Mesenchymal stem cell (in vitro differentiated cells and primary cell): ENCODE results near the gene SFMBT2.

Source experiments
- DNase-seq: peaks from one replicate; pipeline ENCODE4 v3.0.0-alpha.2; 2013
- H2AFZ ChIP-seq: one replicate; pipeline ENCODE4 v1.6.1; 2013; ENCODE audit warnings: low read depth, mild to moderate bottlenecking, control low read depth, inconsistent platforms, low read length, moderate library complexity
- H2AK5ac ChIP-seq: 2 replicates; pipeline ENCODE4 v1.6.1; 2013; ENCODE audit warnings: low read length, moderate library complexity, mild to moderate bottlenecking, inconsistent platforms; ENCODE audit not compliant: severe bottlenecking
- H2BK120ac ChIP-seq: one replicate; pipeline ENCODE4 v1.6.1; 2013; ENCODE audit warnings: low read depth, mild to moderate bottlenecking, inconsistent platforms, low read length, moderate library complexity
- H2BK12ac ChIP-seq, 2 experiments: one replicate each; pipeline ENCODE4 v1.6.1; 2013; ENCODE audit warnings: inconsistent platforms in 2 of 2, low read length in 2 of 2, mild to moderate bottlenecking in 2 of 2, moderate library complexity in 2 of 2, control low read depth in 1 of 2
- H2BK15ac ChIP-seq: one replicate; pipeline ENCODE4 v1.6.1; 2013; ENCODE audit warnings: mild to moderate bottlenecking, low read depth, inconsistent platforms; ENCODE audit not compliant: poor library complexity, severe bottlenecking
- H2BK5ac ChIP-seq: 2 replicates; pipeline ENCODE4 v1.6.1; 2013; ENCODE audit warnings: low read depth, mild to moderate bottlenecking, low read length, control low read depth, inconsistent platforms; ENCODE audit not compliant: poor library complexity, severe bottlenecking
- H3K14ac ChIP-seq, 2 experiments: one replicate each; pipeline ENCODE4 v1.6.1; 2013; ENCODE audit warnings: inconsistent platforms in 2 of 2, low read length in 2 of 2, control low read depth in 1 of 2, mild to moderate bottlenecking in 1 of 2, moderate library complexity in 1 of 2
- H3K18ac ChIP-seq, 2 experiments: one replicate each; pipeline ENCODE4 v1.6.1; 2013; ENCODE audit warnings: inconsistent platforms in 2 of 2, low read length in 2 of 2, control low read depth in 1 of 2, low read depth in 1 of 2, mild to moderate bottlenecking in 1 of 2
- H3K23ac ChIP-seq, 2 experiments: one replicate each; pipeline ENCODE4 v1.6.1; 2013; ENCODE audit warnings: inconsistent platforms in 2 of 2, low read length in 2 of 2, mild to moderate bottlenecking in 2 of 2, moderate library complexity in 2 of 2, control low read depth in 1 of 2
- H3K27ac ChIP-seq: 2 replicates; pipeline ENCODE4 v1.5.1; 2013; ENCODE audit warnings: mild to moderate bottlenecking, moderate library complexity, low read length, control low read depth, inconsistent platforms; ENCODE audit not compliant: poor library complexity, severe bottlenecking
- H3K27me3 ChIP-seq, 2 experiments: 2 replicates each; pipeline versions ENCODE4 v1.6.1 to v1.7.0; 2013; ENCODE audit warnings: low read length in 2 of 2, mild to moderate bottlenecking in 2 of 2, moderate library complexity in 2 of 2, control low read depth in 1 of 2, inconsistent platforms in 1 of 2; ENCODE audit not compliant: control insufficient read depth in 1 of 2, insufficient read depth in 1 of 2
- H3K36me3 ChIP-seq, 2 experiments: 2 replicates each; pipeline versions ENCODE4 v1.6.1 to v1.7.0; 2013; ENCODE audit warnings: low read length in 2 of 2, control low read depth in 1 of 2, inconsistent platforms in 1 of 2, low read depth in 1 of 2, mild to moderate bottlenecking in 1 of 2; ENCODE audit not compliant: insufficient read depth in 2 of 2, control insufficient read depth in 1 of 2
- H3K4ac ChIP-seq, 2 experiments: one replicate each; pipeline ENCODE4 v1.6.1; 2013; ENCODE audit warnings: inconsistent platforms in 2 of 2, low read length in 2 of 2, mild to moderate bottlenecking in 2 of 2, moderate library complexity in 2 of 2, control low read depth in 1 of 2, low read depth in 1 of 2
- H3K4me1 ChIP-seq: 2 replicates; pipeline ENCODE4 v1.6.1; 2013; ENCODE audit warnings: low read depth, low read length, control low read depth; ENCODE audit not compliant: control insufficient read depth, insufficient read depth
- H3K4me2 ChIP-seq: 2 replicates; pipeline ENCODE4 v1.6.1; 2013; ENCODE audit warnings: low read length, mild to moderate bottlenecking, inconsistent platforms; ENCODE audit not compliant: poor library complexity, severe bottlenecking
- H3K4me3 ChIP-seq, 2 experiments: 2 replicates each; pipeline versions ENCODE4 v1.5.1 to v1.7.0; 2013; ENCODE audit warnings: low read length in 2 of 2, mild to moderate bottlenecking in 2 of 2, control low read depth in 1 of 2, low read depth in 1 of 2; ENCODE audit not compliant: insufficient read depth in 1 of 2
- H3K79me1 ChIP-seq: replicated peaks from 2 replicates; pipeline ENCODE4 v1.6.1; 2013; ENCODE audit warnings: mild to moderate bottlenecking, control low read depth, low read length, inconsistent platforms; ENCODE audit not compliant: poor library complexity, severe bottlenecking
- H3K9ac ChIP-seq: 2 replicates; pipeline ENCODE4 v1.7.0; 2013; ENCODE audit warnings: mild to moderate bottlenecking, low read length, moderate library complexity
- H3K9me3 ChIP-seq: 2 replicates; pipeline ENCODE4 v1.7.0; 2013; ENCODE audit warnings: mild to moderate bottlenecking, low read length; ENCODE audit not compliant: control insufficient read depth
- H4K8ac ChIP-seq: one replicate; pipeline ENCODE4 v1.6.1; 2013; ENCODE audit warnings: inconsistent platforms, mild to moderate bottlenecking, low read length, moderate library complexity
- H4K91ac ChIP-seq: one replicate; pipeline ENCODE4 v1.6.1; 2013; ENCODE audit warnings: mild to moderate bottlenecking, low read length, inconsistent platforms
- WGBS: methylation state at CpG from one replicate; pipeline ENCODE4 v1.1.7; 2013; ENCODE audit warnings: mixed read lengths; 5-methylcytosine and 5-hydroxymethylcytosine counted together

Gene SFMBT2

GRCh38 chr10:7311218-7311849 lies 99.5 kb downstream of the SFMBT2 start:
- H3K4me3 ChIP-seq: no peak overlapping the region
- no peak overlapping the region for H3K9ac ChIP-seq
- no peak overlapping the region for H2BK120ac ChIP-seq
- no peak overlapping the region for H4K8ac ChIP-seq
- H2BK5ac ChIP-seq: no peak overlapping the region
- no peaks in the 10 kb centered on the region for H3K27me3 ChIP-seq
- 30% methylated on average over 5 of the region's 9 CpGs for WGBS
- no peak overlapping the region for H2AFZ ChIP-seq
- no peak overlapping the region for H3K4me2 ChIP-seq
- DNase-seq: peak; percentile 38
- no peaks in the 10 kb centered on the region for H3K36me3 ChIP-seq
- no peak overlapping the region for H2AK5ac ChIP-seq
- H2BK12ac ChIP-seq: no peak overlapping the region
- H2BK15ac ChIP-seq: no peak overlapping the region
- no peak overlapping the region for H3K4ac ChIP-seq
- no peak overlapping the region for H3K14ac ChIP-seq
- no peak overlapping the region for H3K18ac ChIP-seq
- H3K4me1 ChIP-seq: no peaks in the 10 kb centered on the region
- H3K9me3 ChIP-seq: peaks cover 6% of the 10 kb centered on the region
- H3K27ac ChIP-seq: no peak overlapping the region
- no peak overlapping the region for H3K23ac ChIP-seq
- no peak overlapping the region for H4K91ac ChIP-seq
- no peaks in the 10 kb centered on the region for H3K79me1 ChIP-seq

DNA sequence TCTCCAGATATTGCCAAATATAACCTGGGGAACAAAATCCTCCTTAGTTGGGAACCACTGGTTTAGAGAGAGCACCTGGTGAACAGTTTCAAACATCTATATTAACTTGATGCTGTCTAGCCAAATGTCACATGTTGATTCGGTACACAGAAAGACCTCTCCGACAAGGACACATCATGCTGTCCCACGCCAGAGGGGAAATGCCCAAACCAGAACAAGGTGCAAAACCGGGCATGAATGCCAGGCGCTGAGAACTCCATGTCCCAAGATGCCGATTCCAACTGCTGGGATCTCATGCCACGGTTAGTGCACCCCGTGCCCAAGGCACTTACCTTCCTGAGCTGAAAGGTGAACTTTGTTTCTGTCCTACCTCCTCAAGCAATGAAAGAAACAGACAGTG lies 100.8 kb downstream of the SFMBT2 start:
- no peaks in the 10 kb centered on the region for H3K79me1 ChIP-seq
- H2BK120ac ChIP-seq: no peak overlapping the region
- H3K27me3 ChIP-seq: no peaks in the 10 kb centered on the region
- no peak overlapping the region for H3K4me3 ChIP-seq
- no peak overlapping the region for H2BK5ac ChIP-seq
- whole genome bisulfite sequencing: 96% methylated on average over 6 of the region's 8 CpGs
- H3K14ac ChIP-seq: no peak overlapping the region
- no peak overlapping the region for H2BK15ac ChIP-seq
- peaks cover 6% of the 10 kb centered on the region for H3K9me3 ChIP-seq
- H3K9ac ChIP-seq: no peak overlapping the region
- no peaks in the 10 kb centered on the region for H3K36me3 ChIP-seq
- H2AK5ac ChIP-seq: no peak overlapping the region
- H3K23ac ChIP-seq: no peak overlapping the region
- no peaks in the 10 kb centered on the region for H3K4me1 ChIP-seq
- no peak overlapping the region for H3K4ac ChIP-seq
- no peak for DNase-seq
- peak overlapping the region in 1 of 2 experiments; percentile 29 for H3K18ac ChIP-seq
- H3K4me2 ChIP-seq: no peak overlapping the region
- no peak overlapping the region for H2AFZ ChIP-seq
- no peak overlapping the region for H3K27ac ChIP-seq
- H4K8ac ChIP-seq: peak overlapping the region; percentile 23
- no peak overlapping the region for H2BK12ac ChIP-seq
- H4K91ac ChIP-seq: no peak overlapping the region

DNA sequence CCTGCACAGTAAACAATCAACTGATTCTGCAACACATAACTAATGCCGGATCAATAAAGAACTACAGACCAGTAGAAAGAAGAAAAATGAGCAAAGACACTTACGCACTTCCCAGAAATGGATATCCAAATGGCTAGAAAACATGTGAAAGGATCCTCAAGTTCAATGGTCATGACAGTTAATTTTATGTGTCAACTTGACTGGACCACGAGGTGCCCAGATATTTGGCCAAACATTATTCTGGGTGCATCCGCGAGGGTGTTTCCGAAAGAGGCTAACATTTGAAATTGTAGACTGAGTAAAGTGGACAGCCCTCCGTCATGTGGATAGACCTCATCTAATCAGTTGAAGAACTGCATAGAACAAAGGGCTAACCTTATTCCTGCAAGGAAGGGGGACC lies 102.0 kb downstream of the SFMBT2 start:
- Histone ChIP-seq H2BK5ac (no peak overlapping the region), H2BK15ac (no peak overlapping the region), H3K4me1 (no peaks in the 10 kb centered on the region), H2AFZ (no peak overlapping the region), H2AK5ac (no peak overlapping the region), H3K14ac (no peak overlapping the region), H4K8ac (no peak overlapping the region), H3K27me3 (no peaks in the 10 kb centered on the region), H3K27ac (no peak overlapping the region), H3K79me1 (no peaks in the 10 kb centered on the region), H3K18ac (no peak overlapping the region), H3K23ac (no peak overlapping the region), H2BK120ac (no peak overlapping the region), H3K4me3 (no peak overlapping the region), H3K9ac (no peak overlapping the region), H4K91ac (no peak overlapping the region), H3K4ac (no peak overlapping the region), H3K9me3 (peaks cover 6% of the 10 kb centered on the region), H2BK12ac (no peak overlapping the region), H3K4me2 (no peak overlapping the region), H3K36me3 (no peaks in the 10 kb centered on the region)
- 98% methylated on average over 7 of the region's 7 CpGs for WGBS
- DNase-seq: no peak

GRCh38 chr10:7306616-7307015 lies 104.2 kb downstream of the SFMBT2 start:
- no peak overlapping the region for H2BK12ac ChIP-seq
- no peak overlapping the region for H2AFZ ChIP-seq
- no peak overlapping the region for H4K91ac ChIP-seq
- H3K9ac ChIP-seq: peak overlapping the region; percentile 21
- no peak overlapping the region for H2BK15ac ChIP-seq
- H3K79me1 ChIP-seq: no peaks in the 10 kb centered on the region
- H3K27me3 ChIP-seq: no peaks in the 10 kb centered on the region
- H3K23ac ChIP-seq: no peak overlapping the region
- no peaks in the 10 kb centered on the region for H3K36me3 ChIP-seq
- H4K8ac ChIP-seq: no peak overlapping the region
- H3K14ac ChIP-seq: no peak overlapping the region
- DNase-seq: no peak
- H3K4ac ChIP-seq: no peak overlapping the region
- peaks cover 6% of the 10 kb centered on the region for H3K9me3 ChIP-seq
- no peak overlapping the region for H3K4me3 ChIP-seq
- no peak overlapping the region for H3K4me2 ChIP-seq
- no peak overlapping the region for H3K18ac ChIP-seq
- H3K27ac ChIP-seq: no peak overlapping the region
- no peak overlapping the region for H2BK5ac ChIP-seq
- H3K4me1 ChIP-seq: no peaks in the 10 kb centered on the region
- H2BK120ac ChIP-seq: no peak overlapping the region
- no peak overlapping the region for H2AK5ac ChIP-seq
